LNCaP clone FGC (cell line): Measurements from ENCODE around the gene HOXD8.

Source experiments
- DNase-seq: peaks from one replicate; pipeline ENCODE4 v3.0.0-alpha.2; 2011; ENCODE audit warnings: low read depth
- H3K4me3 ChIP-seq: 2 replicates; pipeline ENCODE4 v1.5.1; 2011; ENCODE audit warnings: mild to moderate bottlenecking, low read depth, low read length, control low read depth
- TF ChIP-seq, protein P1 (sequence below): IDR thresholded peaks from 2 replicates; pipeline ENCODE4 v1.5.1; 2012; ENCODE audit warnings: mild to moderate bottlenecking; ENCODE audit not compliant: control insufficient read depth, insufficient read depth; ENCODE audit errors: extremely low read depth

HOXD8 gene

DNA sequence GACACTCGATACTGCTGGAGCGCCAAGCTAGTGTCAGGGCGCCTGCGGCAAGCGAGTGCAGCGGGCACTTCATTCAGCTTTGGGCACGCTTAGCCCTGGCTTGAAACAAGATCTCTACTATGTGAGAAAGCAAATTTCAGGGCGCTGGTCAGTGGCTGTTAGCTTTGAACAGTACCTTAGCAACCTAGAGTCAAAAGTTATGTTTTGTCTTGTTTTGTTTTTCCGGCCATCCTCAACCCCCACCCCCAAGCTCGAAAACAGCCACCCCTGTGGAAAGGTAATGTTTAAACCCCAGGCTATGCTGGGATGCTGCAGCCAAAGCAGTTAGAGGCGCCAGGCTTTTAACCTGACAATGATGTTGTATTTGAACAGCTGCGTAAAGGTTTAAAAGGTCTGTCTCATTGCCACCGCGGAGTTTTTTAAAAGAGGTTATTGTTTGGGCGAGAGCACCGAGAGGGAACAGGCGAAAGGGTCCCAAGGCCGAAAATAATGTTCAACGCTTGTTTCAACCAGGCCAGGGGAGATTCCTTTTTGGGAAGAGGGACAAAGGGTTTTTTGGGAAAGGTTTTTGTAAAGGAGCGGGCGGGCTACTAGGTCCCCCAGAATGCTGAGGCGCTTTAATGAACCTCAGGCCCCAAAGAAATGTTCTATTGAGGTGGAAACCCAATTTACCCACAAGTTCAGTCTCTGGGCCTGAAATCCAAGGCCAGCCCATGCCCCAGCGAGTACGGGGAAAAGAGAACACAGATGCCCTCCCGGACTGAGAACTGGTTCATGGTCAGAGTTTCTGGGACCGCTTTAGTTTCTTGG, 15.2 kb upstream of the HOXD8 start:
- no peak overlapping the region for H3K4me3 ChIP-seq
- TF ChIP-seq, protein P1, sequence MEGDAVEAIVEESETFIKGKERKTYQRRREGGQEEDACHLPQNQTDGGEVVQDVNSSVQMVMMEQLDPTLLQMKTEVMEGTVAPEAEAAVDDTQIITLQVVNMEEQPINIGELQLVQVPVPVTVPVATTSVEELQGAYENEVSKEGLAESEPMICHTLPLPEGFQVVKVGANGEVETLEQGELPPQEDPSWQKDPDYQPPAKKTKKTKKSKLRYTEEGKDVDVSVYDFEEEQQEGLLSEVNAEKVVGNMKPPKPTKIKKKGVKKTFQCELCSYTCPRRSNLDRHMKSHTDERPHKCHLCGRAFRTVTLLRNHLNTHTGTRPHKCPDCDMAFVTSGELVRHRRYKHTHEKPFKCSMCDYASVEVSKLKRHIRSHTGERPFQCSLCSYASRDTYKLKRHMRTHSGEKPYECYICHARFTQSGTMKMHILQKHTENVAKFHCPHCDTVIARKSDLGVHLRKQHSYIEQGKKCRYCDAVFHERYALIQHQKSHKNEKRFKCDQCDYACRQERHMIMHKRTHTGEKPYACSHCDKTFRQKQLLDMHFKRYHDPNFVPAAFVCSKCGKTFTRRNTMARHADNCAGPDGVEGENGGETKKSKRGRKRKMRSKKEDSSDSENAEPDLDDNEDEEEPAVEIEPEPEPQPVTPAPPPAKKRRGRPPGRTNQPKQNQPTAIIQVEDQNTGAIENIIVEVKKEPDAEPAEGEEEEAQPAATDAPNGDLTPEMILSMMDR: no peak
- DNase-seq: no peak

DNA sequence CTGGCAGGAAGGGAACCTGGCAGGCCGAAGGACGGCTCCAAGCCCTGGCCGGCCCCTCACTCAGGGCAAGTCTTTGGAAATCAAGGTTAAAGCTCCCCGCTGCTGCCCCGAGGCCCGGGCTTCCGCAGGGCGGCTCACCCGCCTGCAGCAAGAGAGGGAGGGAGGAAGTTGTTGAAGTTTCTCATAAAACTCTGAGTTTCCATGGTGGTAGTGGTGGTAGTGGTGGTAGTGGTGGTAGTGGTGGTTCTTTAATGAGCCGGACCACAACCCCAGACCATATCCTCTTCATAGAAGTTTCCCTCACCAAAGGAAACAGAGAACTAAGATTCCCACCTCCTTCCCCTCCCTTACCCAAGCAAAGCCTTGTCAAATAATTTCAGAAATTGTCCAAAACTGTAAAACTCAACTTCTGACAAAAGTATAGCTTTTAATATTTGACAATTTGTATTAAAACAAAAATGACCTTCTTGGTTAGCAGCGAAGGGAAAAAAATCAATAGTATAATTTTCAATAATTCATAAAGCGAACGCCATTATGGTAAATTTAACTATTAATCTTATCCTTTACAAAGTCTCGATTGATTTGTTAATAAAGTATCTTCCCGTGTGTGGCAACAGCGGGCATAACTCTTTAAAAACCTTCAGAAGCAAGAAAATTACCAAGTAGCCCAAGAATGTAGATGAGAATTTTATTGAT, 14.4 kb upstream of the HOXD8 start:
- TF ChIP-seq, protein P1: no peak
- no peak for DNase-seq
- no peak overlapping the region for H3K4me3 ChIP-seq

DNA sequence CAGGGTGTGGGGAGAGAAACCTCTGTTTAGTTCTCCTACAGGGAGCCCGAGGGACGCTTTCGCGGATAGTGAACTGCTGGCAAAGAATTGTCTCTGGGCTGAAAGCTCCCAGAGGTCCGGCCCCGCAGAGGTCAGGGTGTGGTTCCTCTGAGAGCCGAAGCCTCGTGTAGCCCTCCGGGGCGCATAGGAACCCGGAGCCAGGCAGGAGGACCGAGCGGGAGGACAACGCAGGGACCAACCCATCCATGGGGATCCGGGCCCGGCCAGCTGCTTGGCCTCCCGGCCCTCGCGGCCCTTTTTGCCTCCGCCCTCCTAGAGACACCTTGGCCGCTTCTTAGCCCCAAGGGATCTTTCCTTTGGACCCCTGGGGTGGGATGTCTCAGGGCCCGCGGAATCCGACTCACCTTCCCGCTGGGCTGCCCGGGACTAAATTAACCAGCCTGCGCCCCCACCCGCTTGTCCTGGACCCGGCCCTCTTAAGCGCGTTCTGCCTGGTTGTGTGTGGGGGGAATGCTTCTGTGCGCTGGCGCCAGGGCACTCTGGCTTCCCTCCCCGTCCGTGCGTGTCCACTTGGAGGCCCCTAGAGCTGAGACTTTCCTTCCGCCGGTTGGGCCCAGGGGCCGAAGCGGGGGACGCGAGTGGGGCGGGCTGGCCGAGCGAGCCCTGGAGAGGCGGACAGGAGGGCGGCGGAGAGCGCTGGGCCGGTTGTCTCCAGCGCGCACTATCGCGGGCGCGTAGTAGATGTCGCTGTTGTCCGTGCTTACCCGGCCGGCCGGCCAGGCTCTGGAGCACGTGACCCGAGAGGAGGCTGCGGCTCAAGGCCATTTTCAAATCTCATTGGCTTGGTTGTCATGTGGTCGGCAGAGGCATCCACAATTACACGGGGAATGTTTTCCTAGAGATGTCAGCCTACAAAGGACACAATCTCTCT, 13.4 kb upstream of the HOXD8 start, which contains the start of gene HOXD10:
Gene HOXD10, plus strand, starts transcription at position 896 of the 931 bp plus-strand sequence. CDS start 56 bp downstream, outside the sequence.
- DNase-seq: no peak
- TF ChIP-seq, protein P1: no peak
- no peak within 1 kb of the TSS for H3K4me3 ChIP-seq

DNA sequence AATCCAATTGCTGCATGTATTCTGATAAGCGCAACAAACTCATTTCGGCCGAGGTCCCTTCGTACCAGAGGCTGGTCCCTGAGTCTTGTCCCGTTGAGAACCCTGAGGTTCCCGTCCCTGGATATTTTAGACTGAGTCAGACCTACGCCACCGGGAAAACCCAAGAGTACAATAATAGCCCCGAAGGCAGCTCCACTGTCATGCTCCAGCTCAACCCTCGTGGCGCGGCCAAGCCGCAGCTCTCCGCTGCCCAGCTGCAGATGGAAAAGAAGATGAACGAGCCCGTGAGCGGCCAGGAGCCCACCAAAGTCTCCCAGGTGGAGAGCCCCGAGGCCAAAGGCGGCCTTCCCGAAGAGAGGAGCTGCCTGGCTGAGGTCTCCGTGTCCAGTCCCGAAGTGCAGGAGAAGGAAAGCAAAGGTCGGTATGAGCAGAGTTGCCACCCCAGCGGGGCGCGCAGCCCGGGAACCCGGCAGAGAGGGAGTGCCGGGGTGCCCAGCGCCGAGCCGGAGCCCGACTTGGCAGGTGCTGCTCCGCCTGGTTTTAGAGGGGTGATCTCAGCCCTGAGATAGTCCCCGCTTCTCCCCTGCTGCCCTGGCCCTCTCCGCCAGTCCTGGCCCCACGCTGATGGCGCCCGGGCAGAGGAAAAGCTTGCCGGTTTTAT, 12.2 kb upstream of the HOXD8 start:
- TF ChIP-seq, protein P1: no peak
- no peak overlapping the region for H3K4me3 ChIP-seq
- no peak for DNase-seq

DNA sequence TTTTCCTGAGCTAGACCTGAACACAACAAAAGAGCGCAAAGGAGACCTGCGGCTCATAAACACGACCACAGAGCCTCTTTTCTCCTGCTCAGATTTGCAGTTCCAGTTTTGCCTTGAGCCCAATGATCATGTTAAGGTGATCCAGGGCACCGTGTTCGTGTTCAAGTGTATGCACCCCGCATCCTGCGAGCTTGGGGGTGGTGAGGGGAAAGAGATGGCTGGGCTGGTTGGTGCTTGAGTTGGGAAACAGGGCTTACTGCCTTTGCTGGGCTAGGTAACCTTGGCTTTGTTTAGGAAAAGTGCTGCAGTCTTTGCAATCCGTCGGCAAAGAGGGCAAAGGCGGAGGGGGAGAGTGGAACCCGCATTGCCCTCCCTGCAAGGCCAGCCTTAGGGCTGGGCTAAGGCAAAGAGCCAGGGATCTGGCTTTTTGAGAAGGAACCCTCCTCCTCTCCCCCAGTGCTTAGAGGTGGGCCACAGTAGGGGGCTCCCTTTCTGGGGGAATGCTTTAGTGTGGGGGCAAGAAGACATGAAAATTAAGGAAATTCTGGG, 11.6 kb upstream of the HOXD8 start:
- no peak overlapping the region for H3K4me3 ChIP-seq
- TF ChIP-seq, protein P1: no peak
- DNase-seq: no peak

DNA sequence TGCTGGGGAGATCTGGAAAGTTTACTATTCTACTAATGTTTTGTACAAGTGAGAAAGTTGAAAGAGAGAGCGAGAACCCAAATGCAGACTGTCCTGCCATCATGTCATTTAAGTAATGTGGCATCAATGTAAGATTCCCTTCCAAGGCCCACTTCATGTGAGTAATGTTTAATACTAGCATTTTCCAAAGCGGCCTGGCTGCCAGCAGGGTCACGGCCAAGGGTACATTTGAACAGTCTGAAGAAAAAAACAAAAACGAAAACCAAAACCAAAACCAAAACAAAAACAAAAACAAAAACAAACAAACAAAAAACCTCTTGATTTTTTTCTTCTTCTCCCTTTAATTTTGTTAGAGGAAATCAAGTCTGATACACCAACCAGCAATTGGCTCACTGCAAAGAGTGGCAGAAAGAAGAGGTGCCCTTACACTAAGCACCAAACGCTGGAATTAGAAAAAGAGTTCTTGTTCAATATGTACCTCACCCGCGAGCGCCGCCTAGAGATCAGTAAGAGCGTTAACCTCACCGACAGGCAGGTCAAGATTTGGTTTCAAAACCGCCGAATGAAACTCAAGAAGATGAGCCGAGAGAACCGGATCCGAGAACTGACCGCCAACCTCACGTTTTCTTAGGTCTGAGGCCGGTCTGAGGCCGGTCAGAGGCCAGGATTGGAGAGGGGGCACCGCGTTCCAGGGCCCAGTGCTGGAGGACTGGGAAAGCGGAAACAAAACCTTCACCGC, 10.7 kb upstream of the HOXD8 start:
- no peak for DNase-seq
- TF ChIP-seq, protein P1: peak; percentile 60
- H3K4me3 ChIP-seq: no peak overlapping the region
